ENCODE measurements around the gene LOC128125822.

LOC128125822 gene

DNA sequence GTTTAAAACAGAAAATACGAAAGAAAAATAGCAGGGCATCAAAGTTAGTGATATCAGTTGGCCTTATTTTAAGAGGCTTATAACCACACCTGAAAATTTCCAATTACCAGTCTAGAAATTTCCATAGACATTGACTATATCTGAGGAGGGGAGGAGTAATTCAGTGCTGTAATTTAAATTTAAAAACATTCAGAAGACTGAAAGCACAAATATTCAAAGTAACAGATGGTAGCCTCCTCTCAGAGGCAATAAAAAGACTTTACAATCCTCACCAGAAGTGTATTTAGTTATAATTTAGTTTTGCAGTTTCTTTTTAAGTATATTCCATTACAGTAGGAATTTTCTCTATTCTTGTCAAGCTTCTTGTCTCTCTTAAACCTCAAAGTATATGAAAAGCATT is 18.4 kb upstream of the LOC128125822 start:
- TF ChIP-seq, protein P1, sequence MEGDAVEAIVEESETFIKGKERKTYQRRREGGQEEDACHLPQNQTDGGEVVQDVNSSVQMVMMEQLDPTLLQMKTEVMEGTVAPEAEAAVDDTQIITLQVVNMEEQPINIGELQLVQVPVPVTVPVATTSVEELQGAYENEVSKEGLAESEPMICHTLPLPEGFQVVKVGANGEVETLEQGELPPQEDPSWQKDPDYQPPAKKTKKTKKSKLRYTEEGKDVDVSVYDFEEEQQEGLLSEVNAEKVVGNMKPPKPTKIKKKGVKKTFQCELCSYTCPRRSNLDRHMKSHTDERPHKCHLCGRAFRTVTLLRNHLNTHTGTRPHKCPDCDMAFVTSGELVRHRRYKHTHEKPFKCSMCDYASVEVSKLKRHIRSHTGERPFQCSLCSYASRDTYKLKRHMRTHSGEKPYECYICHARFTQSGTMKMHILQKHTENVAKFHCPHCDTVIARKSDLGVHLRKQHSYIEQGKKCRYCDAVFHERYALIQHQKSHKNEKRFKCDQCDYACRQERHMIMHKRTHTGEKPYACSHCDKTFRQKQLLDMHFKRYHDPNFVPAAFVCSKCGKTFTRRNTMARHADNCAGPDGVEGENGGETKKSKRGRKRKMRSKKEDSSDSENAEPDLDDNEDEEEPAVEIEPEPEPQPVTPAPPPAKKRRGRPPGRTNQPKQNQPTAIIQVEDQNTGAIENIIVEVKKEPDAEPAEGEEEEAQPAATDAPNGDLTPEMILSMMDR (IDR thresholded peaks at IDR 0.05), result no peak
- no peak for TF ChIP-seq POLR2A (IDR thresholded peaks at IDR 0.05)
- Histone ChIP-seq H3K4me1 (no peaks in the 10 kb centered on the region), H3K4me3 (replicated peaks in 1 of 3) (no peak overlapping the region), H3K27ac (no peak overlapping the region), H3K36me3 (no peaks in the 10 kb centered on the region), H3K27me3 (no peaks in the 10 kb centered on the region), H3K9me3 (no peaks in the 10 kb centered on the region)
- intact Hi-C loops (cut with DNase I), result no loop called here
- DNase-seq, result no peak
- 83 to 88% methylated on average over 1 of the region's 1 CpG for WGBS, 2 donors

DNA sequence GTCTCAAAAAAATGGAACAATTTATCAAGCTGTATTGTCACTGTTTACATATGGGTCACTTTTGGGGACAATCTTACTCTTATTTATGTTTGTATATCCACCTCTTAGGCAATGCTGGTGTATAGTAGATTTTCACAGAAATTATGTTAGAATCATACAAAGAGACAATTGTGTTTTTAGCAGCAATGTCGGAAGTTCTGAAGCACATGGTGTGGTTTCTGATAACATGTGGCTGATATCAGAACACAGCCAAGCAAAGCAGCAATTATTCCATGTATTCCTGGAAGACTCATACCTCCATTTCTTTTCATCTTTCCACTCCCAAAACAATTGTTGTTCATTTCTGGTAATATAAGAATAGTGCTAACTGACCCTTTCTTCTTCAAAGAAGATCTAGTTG is 17.5 kb upstream of the LOC128125822 start:
- H3K27me3 ChIP-seq, result no peaks in the 10 kb centered on the region
- no peaks in the 10 kb centered on the region for H3K36me3 ChIP-seq
- no peak overlapping the region for H3K4me3 ChIP-seq (replicated peaks in 1 of 3)
- TF ChIP-seq POLR2A (IDR thresholded peaks at IDR 0.05), result no peak
- TF ChIP-seq, protein P1 (IDR thresholded peaks at IDR 0.05), result no peak
- no peaks in the 10 kb centered on the region for H3K4me1 ChIP-seq
- DNase-seq, result no peak
- H3K9me3 ChIP-seq, result no peaks in the 10 kb centered on the region
- WGBS, 2 donors, result 92 to 95% methylated on average over 1 of the region's 1 CpG
- no peak overlapping the region for H3K27ac ChIP-seq
- intact Hi-C loops (cut with DNase I), result no loop called here

GRCh38 chr6:63556369-63556768 is 15.9 kb upstream of the LOC128125822 start:
- intact Hi-C loops (cut with DNase I), result no loop called here

GRCh38 chr6:63558278-63558677 is 14.0 kb upstream of the LOC128125822 start:
- Histone ChIP-seq H3K4me1 (no peaks in the 10 kb centered on the region), H3K27ac (no peak overlapping the region), H3K9me3 (no peaks in the 10 kb centered on the region), H3K36me3 (no peaks in the 10 kb centered on the region), H3K4me3 (replicated peaks in 1 of 3) (no peak overlapping the region), H3K27me3 (no peaks in the 10 kb centered on the region)
- TF ChIP-seq, protein P1 (IDR thresholded peaks at IDR 0.05), result no peak
- TF ChIP-seq POLR2A (IDR thresholded peaks at IDR 0.05), result no peak
- intact Hi-C loops (cut with DNase I), result no loop called here
- DNase-seq, result no peak

More at GRCh38 chr6:63556369-63556768, 15.9 kb upstream of the LOC128125822 start:
- TF ChIP-seq, protein P1 (IDR thresholded peaks at IDR 0.05), result no peak
- TF ChIP-seq POLR2A (IDR thresholded peaks at IDR 0.05), result no peak
- Histone ChIP-seq H3K27me3 (no peaks in the 10 kb centered on the region), H3K36me3 (no peaks in the 10 kb centered on the region), H3K4me1 (no peaks in the 10 kb centered on the region), H3K9me3 (no peaks in the 10 kb centered on the region), H3K27ac (no peak overlapping the region), H3K4me3 (replicated peaks in 1 of 3) (no peak overlapping the region)
- DNase-seq, result no peak
- 92 to 93% methylated on average over 4 of the region's 4 CpGs for WGBS, 2 donors

GRCh38 chr6:63560801-63561287 is 11.4 kb upstream of the LOC128125822 start:
- 81 to 84% methylated on average over 1 of the region's 1 CpG for WGBS, 2 donors
- no peak for DNase-seq
- no peaks in the 10 kb centered on the region for H3K36me3 ChIP-seq
- no peak overlapping the region for H3K27ac ChIP-seq
- intact Hi-C loops (cut with DNase I), result no loop called here
- H3K9me3 ChIP-seq, result no peaks in the 10 kb centered on the region
- TF ChIP-seq, protein P1 (IDR thresholded peaks at IDR 0.05), result no peak
- TF ChIP-seq POLR2A (IDR thresholded peaks at IDR 0.05), result no peak
- H3K4me1 ChIP-seq, result no peaks in the 10 kb centered on the region
- H3K4me3 ChIP-seq (replicated peaks in 1 of 3), result no peak overlapping the region
- no peaks in the 10 kb centered on the region for H3K27me3 ChIP-seq

Measured in thyroid gland (tissue), 4 donors.